Liver (tissue), 3 donors: ENCODE measurements around the gene PGAM4.

Experiments
- CTCF ChIP-seq: fragments of 150-350 bp; IDR thresholded peaks from 2 replicates; pipeline ENCODE4 v1.5.1; 2017; ENCODE audit warnings: improper control_type of control experiment, low read depth, low read length; ENCODE audit not compliant: missing input control
- EGR1 ChIP-seq, 2 donors: IDR thresholded peaks; 2 replicates each; pipeline ENCODE4 v1.6.1; 2016 to 2018; ENCODE audit warnings: antibody characterized with exemption in 2 of 2, low read depth in 2 of 2
- FOXA1 ChIP-seq: IDR thresholded peaks from 2 replicates; pipeline ENCODE4 v1.6.1; 2016; ENCODE audit warnings: antibody characterized with exemption
- FOXA2 ChIP-seq: IDR thresholded peaks from 2 replicates; pipeline ENCODE4 v1.6.1; 2016; ENCODE audit warnings: antibody characterized with exemption
- GABPA ChIP-seq, 2 donors: IDR thresholded peaks in 1 of 2; conservative IDR thresholded peaks in 1 of 2; 2 replicates each; pipeline ENCODE4 v1.6.1; 2016; ENCODE audit warnings: antibody characterized with exemption in 2 of 2, mild to moderate bottlenecking in 1 of 2, moderate library complexity in 1 of 2
- JUND ChIP-seq, 2 donors: IDR thresholded peaks; 2 replicates each; pipeline ENCODE4 v1.6.1; 2016; ENCODE audit warnings: antibody characterized with exemption in 2 of 2
- MAX ChIP-seq: IDR thresholded peaks from 2 replicates; pipeline ENCODE4 v1.6.1; 2016; ENCODE audit warnings: antibody characterized with exemption
- NR2F2 ChIP-seq: IDR thresholded peaks from 2 replicates; pipeline ENCODE4 v1.6.1; 2016; ENCODE audit warnings: antibody characterized with exemption
- RAD21 ChIP-seq, 2 donors: IDR thresholded peaks; 2 replicates each; pipeline ENCODE4 v1.6.1; 2016; ENCODE audit warnings: antibody characterized with exemption in 2 of 2, mild to moderate bottlenecking in 2 of 2
- REST ChIP-seq: IDR thresholded peaks from 2 replicates; pipeline ENCODE4 v1.6.1; 2016; ENCODE audit warnings: antibody characterized with exemption, mild to moderate bottlenecking
- RXRA ChIP-seq, 2 donors: IDR thresholded peaks; 2 replicates each; pipeline ENCODE4 v1.6.1; 2017 to 2018; ENCODE audit warnings: antibody characterized with exemption in 2 of 2, mild to moderate bottlenecking in 1 of 2
- TAF1 ChIP-seq: conservative IDR thresholded peaks from 2 replicates; pipeline ENCODE4 v1.6.1; 2016; ENCODE audit warnings: antibody characterized with exemption, mild to moderate bottlenecking
- YY1 ChIP-seq: IDR thresholded peaks from 2 replicates; pipeline ENCODE4 v1.6.1; 2016; ENCODE audit warnings: antibody characterized with exemption, mild to moderate bottlenecking
- ZBTB33 ChIP-seq: IDR thresholded peaks from 2 replicates; pipeline ENCODE4 v1.6.1; 2016; ENCODE audit warnings: antibody characterized with exemption
- donor health status: healthy.
- donor health status: healthy.

GRCh38 chrX:77960567-77960966 lies 8.9 kb downstream of the PGAM4 start:
- no peak for TF ChIP-seq CTCF
- no peak for TF ChIP-seq RAD21 (IDR thresholded peaks at IDR 0.05)
- TF ChIP-seq TAF1: no peak
- TF ChIP-seq FOXA1: no peak
- no peak for TF ChIP-seq EGR1 (IDR thresholded peaks at IDR 0.05; ENCODE audit: low read depth in 2 of 2)
- no peak for TF ChIP-seq REST
- TF ChIP-seq GABPA (IDR thresholded peaks at IDR 0.05 in 1 of 2, conservative IDR thresholded peaks at IDR 0.05 in 1 of 2): no peak
- TF ChIP-seq JUND (IDR thresholded peaks at IDR 0.05): no peak
- no peak for TF ChIP-seq MAX
- no peak for TF ChIP-seq RXRA (IDR thresholded peaks at IDR 0.05)
- TF ChIP-seq FOXA2: no peak
- no peak for TF ChIP-seq ZBTB33
- no peak for TF ChIP-seq YY1
- TF ChIP-seq NR2F2: no peak
